ENCODE data around the gene B3GLCT.

The B3GLCT gene

DNA sequence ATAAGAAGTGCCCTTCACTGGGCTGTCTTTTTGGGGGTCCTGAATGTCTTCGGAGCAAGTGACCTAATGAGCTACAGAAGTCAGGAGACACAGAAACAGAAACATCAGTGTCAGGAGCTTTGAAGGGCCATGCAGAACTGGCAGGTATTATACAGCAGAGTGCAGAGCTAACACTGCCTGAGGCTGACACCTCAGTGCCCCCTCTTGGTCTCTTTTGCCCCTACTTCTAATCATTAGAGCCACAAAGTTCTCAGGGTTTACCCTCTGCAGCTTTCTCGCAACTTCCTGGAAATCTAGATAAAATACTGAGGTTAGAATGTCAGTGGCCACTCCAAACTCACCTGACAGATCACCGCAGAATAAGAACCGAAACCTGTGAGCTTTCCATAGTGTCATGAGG lies 172.7 kb downstream of the B3GLCT start:
- no peak for DNase-seq (ENCODE audit: low read depth)
- TF ChIP-seq CTCF (conservative IDR thresholded peaks at IDR 0.05; ENCODE audit: low read length), result no peak
- no peak overlapping the region for H3K4me3 ChIP-seq (ENCODE audit: low read length)

GRCh38 chr13:31374682-31375081 lies 174.9 kb downstream of the B3GLCT start:
- H3K4me3 ChIP-seq (ENCODE audit: low read length), result no peak overlapping the region
- no peak for TF ChIP-seq CTCF (conservative IDR thresholded peaks at IDR 0.05; ENCODE audit: low read length)
- no peak for DNase-seq (ENCODE audit: low read depth)

DNA sequence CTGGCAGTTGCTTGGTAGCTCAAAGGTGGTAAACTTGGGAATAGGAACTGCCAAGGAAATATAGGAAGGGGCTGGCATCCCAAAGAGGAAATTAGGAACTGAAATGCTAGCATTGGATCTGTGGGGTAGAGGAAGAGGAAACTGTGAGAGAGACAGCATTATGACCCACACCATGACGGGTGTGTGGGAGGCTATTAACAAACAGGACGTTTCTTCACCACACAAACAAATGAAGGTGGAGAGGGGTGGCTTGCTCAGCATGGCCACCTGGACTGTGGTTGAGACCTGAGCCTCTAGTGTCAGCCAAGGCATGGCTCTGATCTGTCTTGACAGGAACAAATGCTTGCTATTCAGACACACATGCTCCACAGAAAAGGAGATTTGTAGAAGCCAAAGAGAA lies 178.2 kb downstream of the B3GLCT start:
- no peak for TF ChIP-seq CTCF (conservative IDR thresholded peaks at IDR 0.05; ENCODE audit: low read length)
- DNase-seq (ENCODE audit: low read depth), result no peak
- H3K4me3 ChIP-seq (ENCODE audit: low read length), result no peak overlapping the region

DNA sequence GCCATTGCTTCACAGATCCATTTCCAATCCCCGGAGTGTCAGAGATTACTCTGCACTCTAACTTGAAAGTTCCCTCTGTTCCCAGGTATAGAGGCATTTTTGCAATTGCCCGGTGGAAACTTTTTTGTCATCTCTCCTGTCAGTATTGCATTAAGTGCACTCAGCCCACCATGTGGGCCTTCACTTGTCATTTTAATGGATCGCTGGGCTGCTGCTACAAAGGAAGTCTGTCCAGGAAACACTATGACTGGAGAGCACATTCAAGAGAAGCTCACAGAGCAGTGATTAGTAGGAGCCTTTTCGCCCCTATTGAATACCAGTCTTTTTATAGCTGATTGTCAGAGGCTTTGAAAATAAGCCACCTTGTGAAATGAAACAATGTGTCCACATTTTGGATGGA lies 180.9 kb downstream of the B3GLCT start:
- H3K4me3 ChIP-seq (ENCODE audit: low read length), result no peak overlapping the region
- DNase-seq (ENCODE audit: low read depth), result no peak
- TF ChIP-seq CTCF (conservative IDR thresholded peaks at IDR 0.05; ENCODE audit: low read length), result no peak
